Ishikawa (cell line): ENCODE results near the gene GPBAR1.

Experiments
- CEBPB ChIP-seq: IDR thresholded peaks from 2 replicates; pipeline ENCODE4 v1.6.1; 2012
- CREB1 ChIP-seq: IDR thresholded peaks from 2 replicates; pipeline ENCODE4 v1.6.1; 2012; ENCODE audit warnings: low read depth
- EGR1 ChIP-seq: IDR thresholded peaks from 2 replicates; pipeline ENCODE4 v1.6.1; 2012
- EP300 ChIP-seq: IDR thresholded peaks from 2 replicates; pipeline ENCODE4 v1.6.1; 2012; ENCODE audit warnings: borderline replicate concordance
- FOXM1 ChIP-seq: IDR thresholded peaks from 2 replicates; pipeline ENCODE4 v1.6.1; 2012; ENCODE audit warnings: low read depth, borderline replicate concordance
- NFIC ChIP-seq: IDR thresholded peaks from 2 replicates; pipeline ENCODE4 v1.6.1; 2012
- RAD21 ChIP-seq: IDR thresholded peaks from 2 replicates; pipeline ENCODE4 v1.6.1; 2012; ENCODE audit warnings: low read depth
- TAF1 ChIP-seq: IDR thresholded peaks from 2 replicates; pipeline ENCODE4 v1.6.1; 2012; ENCODE audit warnings: low read depth, mild to moderate bottlenecking
- TCF12 ChIP-seq: IDR thresholded peaks from 2 replicates; pipeline ENCODE4 v1.6.1; 2012; ENCODE audit warnings: low read depth
- TEAD4 ChIP-seq: IDR thresholded peaks from 2 replicates; pipeline ENCODE4 v1.6.1; 2012
- YY1 ChIP-seq: IDR thresholded peaks from 2 replicates; pipeline ENCODE4 v1.6.1; 2012; ENCODE audit warnings: low read depth
- ZBTB7A ChIP-seq: IDR thresholded peaks from 2 replicates; pipeline ENCODE4 v1.6.1; 2012; ENCODE audit warnings: low read depth
- TF ChIP-seq, protein P1 (sequence below): IDR thresholded peaks from 2 replicates; pipeline ENCODE4 v1.6.1; 2012
- TF ChIP-seq, protein P2 (sequence below): IDR thresholded peaks from 2 replicates; pipeline ENCODE4 v1.6.1; 2012
- TF ChIP-seq, protein P3 (sequence below): IDR thresholded peaks from 2 replicates; pipeline ENCODE4 v1.6.1; 2012; ENCODE audit warnings: low read depth, mild to moderate bottlenecking

Gene GPBAR1

DNA sequence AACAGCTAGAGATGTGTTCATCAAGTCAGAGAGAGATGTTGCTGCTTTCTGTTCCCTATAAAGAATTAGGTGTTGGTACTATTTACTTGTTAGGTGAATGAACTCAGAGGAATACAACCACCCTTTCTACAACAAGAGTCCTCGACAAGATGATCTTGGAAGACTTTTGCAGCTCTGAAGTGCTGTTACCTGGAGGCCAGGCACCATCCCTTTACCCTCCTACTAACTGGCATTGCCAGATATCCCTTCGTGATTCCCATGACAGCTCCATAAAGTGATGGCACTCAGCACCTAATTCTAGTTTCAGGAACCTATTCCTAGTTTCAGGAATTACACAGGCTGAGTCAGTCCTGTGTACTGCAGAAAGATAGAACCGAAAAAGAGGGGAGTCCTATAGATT, 33.9 kb upstream of the GPBAR1 start:
- TF ChIP-seq RAD21, result no peak
- TF ChIP-seq TCF12, result no peak
- no peak for TF ChIP-seq EGR1
- no peak for TF ChIP-seq EP300
- TF ChIP-seq ZBTB7A, result no peak
- no peak for TF ChIP-seq TAF1
- TF ChIP-seq, protein P1, sequence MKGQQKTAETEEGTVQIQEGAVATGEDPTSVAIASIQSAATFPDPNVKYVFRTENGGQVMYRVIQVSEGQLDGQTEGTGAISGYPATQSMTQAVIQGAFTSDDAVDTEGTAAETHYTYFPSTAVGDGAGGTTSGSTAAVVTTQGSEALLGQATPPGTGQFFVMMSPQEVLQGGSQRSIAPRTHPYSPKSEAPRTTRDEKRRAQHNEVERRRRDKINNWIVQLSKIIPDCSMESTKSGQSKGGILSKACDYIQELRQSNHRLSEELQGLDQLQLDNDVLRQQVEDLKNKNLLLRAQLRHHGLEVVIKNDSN, result no peak
- TF ChIP-seq CEBPB, result no peak
- TF ChIP-seq, protein P2, sequence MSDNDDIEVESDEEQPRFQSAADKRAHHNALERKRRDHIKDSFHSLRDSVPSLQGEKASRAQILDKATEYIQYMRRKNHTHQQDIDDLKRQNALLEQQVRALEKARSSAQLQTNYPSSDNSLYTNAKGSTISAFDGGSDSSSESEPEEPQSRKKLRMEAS, result no peak
- no peak for TF ChIP-seq CREB1
- no peak for TF ChIP-seq YY1
- TF ChIP-seq FOXM1, result no peak
- TF ChIP-seq, protein P3, sequence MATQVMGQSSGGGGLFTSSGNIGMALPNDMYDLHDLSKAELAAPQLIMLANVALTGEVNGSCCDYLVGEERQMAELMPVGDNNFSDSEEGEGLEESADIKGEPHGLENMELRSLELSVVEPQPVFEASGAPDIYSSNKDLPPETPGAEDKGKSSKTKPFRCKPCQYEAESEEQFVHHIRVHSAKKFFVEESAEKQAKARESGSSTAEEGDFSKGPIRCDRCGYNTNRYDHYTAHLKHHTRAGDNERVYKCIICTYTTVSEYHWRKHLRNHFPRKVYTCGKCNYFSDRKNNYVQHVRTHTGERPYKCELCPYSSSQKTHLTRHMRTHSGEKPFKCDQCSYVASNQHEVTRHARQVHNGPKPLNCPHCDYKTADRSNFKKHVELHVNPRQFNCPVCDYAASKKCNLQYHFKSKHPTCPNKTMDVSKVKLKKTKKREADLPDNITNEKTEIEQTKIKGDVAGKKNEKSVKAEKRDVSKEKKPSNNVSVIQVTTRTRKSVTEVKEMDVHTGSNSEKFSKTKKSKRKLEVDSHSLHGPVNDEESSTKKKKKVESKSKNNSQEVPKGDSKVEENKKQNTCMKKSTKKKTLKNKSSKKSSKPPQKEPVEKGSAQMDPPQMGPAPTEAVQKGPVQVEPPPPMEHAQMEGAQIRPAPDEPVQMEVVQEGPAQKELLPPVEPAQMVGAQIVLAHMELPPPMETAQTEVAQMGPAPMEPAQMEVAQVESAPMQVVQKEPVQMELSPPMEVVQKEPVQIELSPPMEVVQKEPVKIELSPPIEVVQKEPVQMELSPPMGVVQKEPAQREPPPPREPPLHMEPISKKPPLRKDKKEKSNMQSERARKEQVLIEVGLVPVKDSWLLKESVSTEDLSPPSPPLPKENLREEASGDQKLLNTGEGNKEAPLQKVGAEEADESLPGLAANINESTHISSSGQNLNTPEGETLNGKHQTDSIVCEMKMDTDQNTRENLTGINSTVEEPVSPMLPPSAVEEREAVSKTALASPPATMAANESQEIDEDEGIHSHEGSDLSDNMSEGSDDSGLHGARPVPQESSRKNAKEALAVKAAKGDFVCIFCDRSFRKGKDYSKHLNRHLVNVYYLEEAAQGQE, result no peak
- TF ChIP-seq NFIC, result no peak
- no peak for TF ChIP-seq TEAD4

DNA sequence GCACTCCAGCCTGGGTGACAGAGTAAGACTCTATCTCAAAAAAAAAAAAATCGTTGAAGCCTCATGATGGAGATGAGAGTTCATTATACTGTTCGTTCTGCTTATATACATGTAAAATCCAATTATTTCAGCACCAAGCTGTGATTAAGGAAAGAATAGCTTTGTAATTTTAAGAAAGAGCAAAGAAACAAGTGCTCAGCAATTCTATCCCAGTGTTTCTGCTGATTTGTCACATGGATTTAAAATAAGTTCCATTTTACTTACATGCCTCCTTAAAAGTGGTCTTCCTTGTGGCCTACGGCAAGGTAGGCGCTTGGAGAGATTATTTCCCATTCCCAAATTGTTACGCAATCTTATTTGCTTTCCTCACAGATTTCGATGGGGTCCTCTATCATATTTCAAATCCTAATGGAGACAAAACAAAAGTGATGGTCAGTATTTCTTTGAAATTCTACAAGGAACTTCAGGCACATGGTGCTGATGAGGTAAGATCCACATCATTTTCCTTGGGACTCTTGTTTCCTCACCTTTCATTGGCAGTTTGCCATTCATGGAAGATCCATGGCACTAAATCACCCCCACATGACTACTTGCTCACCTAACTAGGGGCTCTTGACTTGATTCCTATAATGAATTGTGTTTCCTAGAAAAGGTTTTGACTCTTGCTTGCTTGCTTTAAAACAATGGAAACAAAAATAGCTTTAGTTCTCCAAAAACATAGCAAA, 32.3 kb upstream of the GPBAR1 start:
- TF ChIP-seq CEBPB, result peak; percentile 83
- peak; percentile 17; the same call in 1 of the 2 replicates for TF ChIP-seq NFIC
- no peak for TF ChIP-seq TAF1

DNA sequence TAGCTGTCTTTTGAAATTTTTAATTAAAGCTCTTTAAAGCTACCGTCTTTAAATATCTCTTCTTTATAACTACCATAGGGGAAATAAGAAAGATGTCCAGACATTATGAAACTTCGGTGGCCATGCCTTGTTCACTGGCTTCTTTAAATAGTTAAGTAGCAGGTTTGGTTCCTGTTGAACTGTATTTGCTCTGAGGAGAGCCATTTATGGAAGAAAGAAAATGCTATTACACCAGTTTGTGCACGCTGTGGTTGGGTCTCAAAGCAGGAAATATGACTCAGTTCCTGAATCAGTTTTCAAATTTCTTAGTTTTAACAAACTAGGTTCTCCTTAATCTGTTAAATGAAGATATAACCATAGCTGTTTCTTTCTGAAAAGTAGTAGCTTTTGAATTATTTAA, 31.6 kb upstream of the GPBAR1 start:
- TF ChIP-seq EGR1 (no peak), ZBTB7A (no peak), YY1 (no peak)
- TF ChIP-seq, protein P3, result no peak

DNA sequence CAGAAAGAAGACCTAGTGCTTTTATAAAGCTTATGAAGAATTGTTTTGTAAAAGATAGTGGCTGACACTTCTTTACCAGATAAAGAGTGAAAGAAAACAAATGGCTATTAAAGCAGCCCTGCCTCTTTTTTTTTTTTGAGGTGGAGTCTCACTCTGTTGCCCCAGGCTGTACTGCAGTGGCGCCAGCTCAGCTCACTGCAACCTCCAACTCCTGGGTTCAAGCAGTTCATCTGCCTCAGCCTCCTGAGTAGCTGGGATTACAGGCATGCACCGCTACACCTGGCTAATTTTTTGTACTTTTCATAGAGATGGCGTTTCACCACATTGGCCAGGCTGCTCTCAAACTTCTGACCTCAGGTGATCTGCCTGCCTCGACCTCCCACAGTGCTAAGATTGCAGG, 31.0 kb upstream of the GPBAR1 start:
- TF ChIP-seq CREB1, result no peak
- no peak for TF ChIP-seq TEAD4
- no peak for TF ChIP-seq NFIC
- TF ChIP-seq, protein P1, result no peak
- no peak for TF ChIP-seq RAD21
- no peak for TF ChIP-seq FOXM1
- no peak for TF ChIP-seq CEBPB
- TF ChIP-seq YY1, result no peak
- TF ChIP-seq, protein P2, result no peak
- TF ChIP-seq TCF12, result no peak
- TF ChIP-seq EP300, result no peak
- TF ChIP-seq TAF1, result no peak
- no peak for TF ChIP-seq EGR1
- TF ChIP-seq ZBTB7A, result no peak
- TF ChIP-seq, protein P3, result no peak

DNA sequence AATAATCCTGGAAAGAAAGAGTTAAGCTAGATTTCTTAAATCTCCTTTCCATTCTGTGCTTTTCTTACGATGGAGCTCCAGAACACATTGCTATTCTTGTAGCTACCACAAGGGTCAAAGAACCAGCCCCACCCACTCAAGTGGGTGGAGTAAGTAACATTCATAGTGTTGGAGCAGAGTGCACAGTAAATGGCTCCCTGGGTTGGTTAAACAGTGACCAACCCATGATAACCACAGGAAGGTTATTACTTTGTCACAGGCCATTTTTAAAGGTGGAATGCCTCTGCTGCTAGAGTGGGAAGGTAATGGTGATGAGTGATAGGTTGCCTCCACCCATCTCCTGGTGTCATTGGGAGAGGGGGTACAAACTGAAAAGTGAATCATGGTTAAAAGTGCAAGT, 29.9 kb upstream of the GPBAR1 start:
- TF ChIP-seq NFIC (no peak), EP300 (no peak), TCF12 (no peak), CREB1 (no peak), ZBTB7A (no peak), YY1 (no peak), TEAD4 (no peak), FOXM1 (no peak), CEBPB (no peak), RAD21 (no peak), EGR1 (no peak), TAF1 (no peak)
- TF ChIP-seq, protein P2, result no peak
- TF ChIP-seq, protein P3, result no peak
